ENCODE measurements around the gene SMURF2. TPM values are rescaled to one million over a fixed set of nuclear protein-coding genes. Genes with fewer than 3 reads are reported as not detected.

Gene SMURF2
- total RNA-seq, 1 experiment from 2014 or later = 35.3 TPM

DNA sequence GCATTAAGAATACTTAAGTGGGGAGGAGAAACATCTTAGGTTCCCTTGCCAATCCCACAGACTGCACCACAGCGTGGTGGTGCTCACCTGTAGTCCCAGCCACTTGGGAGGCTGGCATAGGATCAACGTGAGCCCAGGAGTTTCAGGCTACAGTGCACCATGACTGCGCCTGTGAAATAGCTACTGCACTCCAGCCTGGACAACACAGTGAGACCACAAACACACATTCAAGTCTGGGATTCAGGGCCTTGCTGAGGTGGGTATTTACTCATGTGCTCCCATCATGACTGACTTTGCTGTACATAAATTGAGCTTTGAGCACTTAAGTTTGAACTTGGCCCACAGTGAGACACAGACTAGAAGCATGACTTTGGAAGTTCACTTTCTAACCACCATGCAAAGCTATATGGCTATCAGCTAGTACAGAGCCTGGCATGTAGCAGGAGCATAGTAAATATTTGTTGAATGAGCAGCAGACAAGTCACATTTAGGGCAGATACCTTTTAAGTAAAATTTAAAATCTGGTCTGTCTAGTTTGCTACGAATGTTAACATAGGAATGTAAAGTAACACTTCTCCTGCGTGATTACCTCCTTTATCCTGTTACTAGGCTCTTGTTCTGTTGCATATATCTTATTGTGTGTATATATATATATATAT, 121.9 kb downstream of the SMURF2 start:
- DNase-seq = no peak
- H2BK15ac ChIP-seq (ENCODE audit: low read depth, low read length) = no peak overlapping the region
- H2BK120ac ChIP-seq (ENCODE audit: low read depth, low read length, poor library complexity, severe bottlenecking) = no peak overlapping the region
- no peak overlapping the region for H3K27ac ChIP-seq (ENCODE audit: insufficient read length, low read depth, low read length)
- Mint-ChIP-seq H3K27me3 (ENCODE audit: low read depth) (no peaks in the 10 kb centered on the region), H3K4me1 (peaks cover 0 to 3% of the 10 kb centered on the region in 2 experiments; a peak in 1 of 4 replicates), H3K9me3 (no peaks in the 10 kb centered on the region), H3K27ac (no peak overlapping the region), H3K36me3 (ENCODE audit: insufficient read depth in 1 of 3, low read depth in 3 of 3) (peaks cover 6 to 57% (median 22%) of the 10 kb centered on the region in 3 experiments), H3K4me3 (no peak overlapping the region)
- H3K23ac ChIP-seq (ENCODE audit: insufficient read length, low read depth, low read length) = no peak overlapping the region
- H2BK5ac ChIP-seq (ENCODE audit: insufficient read length, low read length) = no peak overlapping the region
- H3K4ac ChIP-seq (ENCODE audit: low read depth, low read length) = no peak overlapping the region
- H3K4me2 ChIP-seq (ENCODE audit: insufficient read depth, insufficient read length, low read length) = no peak overlapping the region
- H3K23me2 ChIP-seq (ENCODE audit: insufficient read length, low read depth, low read length, poor library complexity, severe bottlenecking) = no peaks in the 10 kb centered on the region
- H3K27me3 ChIP-seq (ENCODE audit: insufficient read depth, low read length) = no peaks in the 10 kb centered on the region
- no peak overlapping the region for H3K14ac ChIP-seq (ENCODE audit: insufficient read depth, low read length)
- no peak overlapping the region for H2BK20ac ChIP-seq (ENCODE audit: low read depth, low read length, poor library complexity, severe bottlenecking)
- no peak overlapping the region for H3T11ph ChIP-seq (ENCODE audit: low read length)
- no peak overlapping the region for H4K8ac ChIP-seq (replicated peaks; ENCODE audit: insufficient read length, low read depth, low read length)
- no peak overlapping the region for H4K91ac ChIP-seq (ENCODE audit: insufficient read length, low read depth, low read length)
- H3K18ac ChIP-seq (ENCODE audit: insufficient read length, low read depth, low read length) = no peak overlapping the region
- no peaks in the 10 kb centered on the region for H4K20me1 ChIP-seq (ENCODE audit: control insufficient read depth, insufficient read depth, insufficient read length)
- H3K9ac ChIP-seq (ENCODE audit: extremely low read depth, insufficient read length, low read length) = no peak overlapping the region
- no peak overlapping the region for H4K5ac ChIP-seq (ENCODE audit: insufficient read length, low read depth, low read length)
- no peak overlapping the region for H3K56ac ChIP-seq (ENCODE audit: insufficient read length, low read depth, low read length)
- no peak overlapping the region for H2BK12ac ChIP-seq (ENCODE audit: insufficient read length, low read depth, low read length)
- H3K4me1 ChIP-seq (ENCODE audit: insufficient read depth, low read length) = no peaks in the 10 kb centered on the region
- no peaks in the 10 kb centered on the region for H3K79me2 ChIP-seq (ENCODE audit: insufficient read depth, low read length)
- no peak overlapping the region for H2AFZ ChIP-seq (ENCODE audit: low read length)
- H2AK5ac ChIP-seq (ENCODE audit: insufficient read length, low read length) = no peak overlapping the region
- no peaks in the 10 kb centered on the region for H3K79me1 ChIP-seq (ENCODE audit: insufficient read depth, low read depth, low read length, poor library complexity, severe bottlenecking)
- TF ChIP-seq, protein P1, sequence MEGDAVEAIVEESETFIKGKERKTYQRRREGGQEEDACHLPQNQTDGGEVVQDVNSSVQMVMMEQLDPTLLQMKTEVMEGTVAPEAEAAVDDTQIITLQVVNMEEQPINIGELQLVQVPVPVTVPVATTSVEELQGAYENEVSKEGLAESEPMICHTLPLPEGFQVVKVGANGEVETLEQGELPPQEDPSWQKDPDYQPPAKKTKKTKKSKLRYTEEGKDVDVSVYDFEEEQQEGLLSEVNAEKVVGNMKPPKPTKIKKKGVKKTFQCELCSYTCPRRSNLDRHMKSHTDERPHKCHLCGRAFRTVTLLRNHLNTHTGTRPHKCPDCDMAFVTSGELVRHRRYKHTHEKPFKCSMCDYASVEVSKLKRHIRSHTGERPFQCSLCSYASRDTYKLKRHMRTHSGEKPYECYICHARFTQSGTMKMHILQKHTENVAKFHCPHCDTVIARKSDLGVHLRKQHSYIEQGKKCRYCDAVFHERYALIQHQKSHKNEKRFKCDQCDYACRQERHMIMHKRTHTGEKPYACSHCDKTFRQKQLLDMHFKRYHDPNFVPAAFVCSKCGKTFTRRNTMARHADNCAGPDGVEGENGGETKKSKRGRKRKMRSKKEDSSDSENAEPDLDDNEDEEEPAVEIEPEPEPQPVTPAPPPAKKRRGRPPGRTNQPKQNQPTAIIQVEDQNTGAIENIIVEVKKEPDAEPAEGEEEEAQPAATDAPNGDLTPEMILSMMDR (conservative IDR thresholded peaks at IDR 0.05) = no peak
- no CpG with 5 or more reads among the region's 5 CpGs for WGBS (ENCODE audit: extremely low coverage, insufficient read length, low lambda C conversion rate)
- H3K9me3 ChIP-seq (ENCODE audit: control insufficient read depth, low read depth, low read length) = no peaks in the 10 kb centered on the region
